HG03439 (cell line): Measurements from ENCODE around the gene WNT7B.
"Not testable (repeated sequence)": the region's sequence is repeated elsewhere in the genome, so short reads cannot be mapped to it uniquely, and the experiment has no call there.

Experiments used
- ATAC-seq: cut with Tn5 transposase; IDR thresholded peaks from one replicate; pipeline ENCODE4 v1.9.1; 2021; ENCODE audit warnings: mild to moderate bottlenecking, moderate library complexity; ENCODE audit not compliant: unreplicated experiment

WNT7B gene

DNA sequence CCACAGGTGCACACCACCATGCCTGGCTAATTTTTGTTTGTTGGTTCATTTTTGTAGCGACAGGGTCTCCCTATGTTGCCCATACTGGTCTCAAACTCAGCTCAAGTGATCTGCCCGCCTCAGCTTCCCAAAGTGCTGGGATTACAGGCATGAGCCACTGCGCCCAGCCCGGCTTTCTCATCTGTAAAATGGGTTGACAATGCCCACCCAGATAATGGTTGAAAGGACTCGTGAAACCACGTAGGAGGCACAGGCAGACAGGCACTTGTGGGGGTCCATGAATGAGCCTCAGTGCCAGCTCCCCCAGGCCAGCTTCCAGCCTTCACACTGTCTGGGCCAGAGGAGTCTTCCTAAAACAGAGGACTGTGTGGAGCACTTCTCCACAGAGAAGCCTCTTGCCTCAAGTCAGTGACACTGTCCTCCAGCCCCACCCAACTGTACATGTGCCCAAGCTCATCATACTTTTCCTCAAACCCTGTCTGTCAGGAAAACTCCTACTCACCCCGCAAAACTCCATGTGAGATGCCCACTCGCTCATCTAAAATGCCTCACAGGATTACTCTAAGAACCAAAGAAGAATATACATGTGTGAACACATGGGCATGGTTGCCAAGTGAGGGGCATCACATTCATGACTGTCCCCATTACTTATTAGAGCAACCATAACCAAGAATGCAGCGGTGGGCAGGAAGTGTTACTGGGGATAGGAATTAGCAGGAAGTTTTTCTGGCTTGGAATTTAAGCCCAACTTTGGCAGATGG, 32.1 kb upstream of the WNT7B start:
- no peak for ATAC-seq

DNA sequence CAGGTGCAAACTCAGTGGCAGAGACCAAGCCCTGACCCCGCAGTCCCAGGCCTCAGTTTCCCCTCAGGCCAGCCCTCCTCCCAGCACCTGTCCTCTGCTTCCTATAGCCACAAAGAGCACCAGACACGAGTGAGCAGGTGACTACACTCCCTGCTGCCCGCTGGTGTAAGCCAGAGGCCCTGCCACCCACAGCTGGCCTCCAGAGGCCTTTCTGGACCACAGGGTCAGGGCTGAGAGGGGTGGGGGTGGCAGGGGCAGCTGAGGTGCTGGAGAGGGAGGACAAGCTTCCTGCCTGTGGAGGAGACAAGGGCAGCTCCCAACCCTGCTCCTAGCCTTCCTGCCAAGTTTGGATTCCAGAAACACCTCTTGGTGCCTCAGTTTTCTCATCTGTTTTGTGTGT, 31.3 kb upstream of the WNT7B start:
- no peak for ATAC-seq

DNA sequence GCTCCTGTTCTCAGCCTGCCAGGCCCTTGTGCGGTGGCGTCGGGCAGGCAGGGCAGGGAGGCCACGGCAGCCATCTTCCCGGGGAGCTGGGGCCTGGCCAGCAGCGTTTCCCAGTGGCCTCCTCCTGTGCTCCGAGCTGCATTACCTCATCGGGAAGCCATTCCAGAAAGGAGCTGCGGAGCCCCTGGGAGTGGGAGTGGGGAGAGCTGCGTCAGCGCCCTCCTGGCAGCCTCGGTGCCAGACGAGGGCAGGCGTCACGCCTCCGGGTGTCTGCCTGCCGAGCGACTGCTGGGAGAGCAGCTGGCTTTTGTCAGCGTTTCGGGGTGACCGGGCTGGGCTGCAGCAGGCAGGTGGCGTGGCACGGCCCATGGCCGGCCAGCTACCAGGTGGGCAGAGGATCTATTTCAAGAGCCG, 30.9 kb upstream of the WNT7B start:
- ATAC-seq: no peak

DNA sequence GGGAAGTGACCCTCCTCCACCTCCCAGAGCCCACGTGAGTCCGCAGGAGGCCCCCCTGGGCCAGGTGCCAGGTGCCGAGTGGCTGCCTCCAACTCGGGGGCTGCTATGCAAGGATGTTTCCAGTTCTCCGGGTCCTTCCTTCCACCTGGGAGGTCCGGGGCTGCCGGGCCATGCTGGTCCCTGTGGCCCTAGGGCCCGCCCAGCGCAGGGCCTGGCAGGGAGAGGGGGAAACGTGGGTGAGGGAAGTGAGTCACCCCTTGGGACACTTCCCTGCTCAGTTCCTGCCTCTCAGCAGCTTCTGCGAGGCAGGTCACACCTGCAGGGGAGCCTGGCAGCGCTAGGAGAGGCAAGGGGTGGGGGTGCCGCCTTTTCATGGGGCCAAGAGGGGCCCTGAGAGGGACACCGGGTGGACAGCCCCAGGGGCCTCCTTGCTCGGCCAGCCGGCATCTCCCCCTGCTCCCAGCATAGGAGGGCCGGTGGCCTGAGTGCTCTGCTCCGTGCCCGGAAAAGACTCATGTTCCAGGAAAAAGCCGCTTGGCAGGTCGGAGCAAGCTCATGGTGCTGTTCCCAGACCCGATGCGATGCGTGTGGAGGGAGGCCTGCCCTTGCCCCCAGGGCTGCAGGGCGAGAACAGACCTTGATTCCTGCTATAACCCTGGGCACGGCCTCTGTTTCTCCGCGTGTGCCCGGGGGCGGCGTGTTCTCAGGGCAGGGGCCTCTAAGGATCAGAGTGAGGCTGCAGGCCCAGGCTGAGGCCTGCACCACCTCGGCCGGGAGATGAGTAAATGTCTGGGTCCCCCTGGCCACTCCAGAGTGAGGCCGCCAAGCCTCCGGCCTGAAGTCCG, 30.3 kb upstream of the WNT7B start:
- no peak for ATAC-seq

DNA sequence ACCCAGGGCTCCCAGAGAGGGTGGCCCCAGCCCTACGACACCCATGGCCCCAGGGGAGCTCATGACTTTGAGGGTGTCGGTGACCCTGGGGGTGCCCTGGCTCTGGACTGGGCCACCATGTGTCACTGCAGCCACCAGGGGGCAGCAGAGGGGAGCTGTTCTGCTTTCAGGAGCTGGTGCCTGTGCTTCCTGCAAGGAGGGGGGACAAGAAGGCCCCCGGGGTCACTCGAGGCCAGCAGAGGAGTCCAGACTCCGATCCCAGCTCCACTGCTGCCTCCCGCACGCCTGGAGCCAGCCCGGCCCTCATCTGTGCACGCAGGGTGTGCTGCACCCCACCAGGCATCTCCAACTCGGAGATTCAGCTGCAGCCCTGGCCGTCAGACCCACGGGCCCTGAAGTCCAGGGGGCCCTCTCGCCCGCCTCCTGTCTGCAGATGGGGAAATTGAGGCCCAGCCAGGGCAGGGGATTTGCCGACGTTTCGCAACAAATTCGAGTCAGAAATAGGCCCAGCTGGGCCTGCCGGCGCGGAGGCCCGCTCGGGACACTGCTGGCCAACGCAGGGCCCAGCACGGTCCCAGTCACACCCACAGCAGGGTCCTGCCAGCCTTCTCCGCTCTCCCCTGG, 29.5 kb upstream of the WNT7B start:
- ATAC-seq: no peak

DNA sequence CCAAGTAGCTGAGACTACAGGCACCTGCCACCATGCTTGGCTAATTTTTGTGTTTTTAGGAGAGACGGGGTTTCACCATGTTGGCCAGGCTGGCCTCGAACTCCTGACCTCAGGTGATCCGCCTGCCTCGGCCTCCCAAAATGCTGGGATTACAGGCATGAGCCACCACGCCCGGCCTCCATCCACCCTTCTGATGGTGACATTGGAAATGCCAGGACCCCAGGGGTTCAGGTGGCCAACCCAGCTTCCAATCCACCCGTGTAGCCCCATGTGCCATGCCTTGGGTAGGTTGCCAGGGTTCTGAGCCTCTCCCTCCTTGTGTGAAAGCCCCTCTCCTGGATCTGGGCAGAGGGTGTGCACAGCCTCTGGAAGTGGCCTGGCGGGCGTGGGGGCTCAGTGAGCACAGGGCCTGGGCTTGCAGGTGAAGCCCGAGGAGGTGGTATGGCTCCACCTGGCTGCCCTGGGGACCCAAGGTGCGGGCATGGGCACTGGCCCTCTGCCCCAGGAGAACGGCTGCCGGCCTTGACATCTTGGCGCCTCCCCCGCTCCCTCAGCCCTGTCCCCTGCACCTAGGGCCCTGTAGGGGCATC, 28.2 kb upstream of the WNT7B start:
- ATAC-seq: not testable (repeated sequence)

DNA sequence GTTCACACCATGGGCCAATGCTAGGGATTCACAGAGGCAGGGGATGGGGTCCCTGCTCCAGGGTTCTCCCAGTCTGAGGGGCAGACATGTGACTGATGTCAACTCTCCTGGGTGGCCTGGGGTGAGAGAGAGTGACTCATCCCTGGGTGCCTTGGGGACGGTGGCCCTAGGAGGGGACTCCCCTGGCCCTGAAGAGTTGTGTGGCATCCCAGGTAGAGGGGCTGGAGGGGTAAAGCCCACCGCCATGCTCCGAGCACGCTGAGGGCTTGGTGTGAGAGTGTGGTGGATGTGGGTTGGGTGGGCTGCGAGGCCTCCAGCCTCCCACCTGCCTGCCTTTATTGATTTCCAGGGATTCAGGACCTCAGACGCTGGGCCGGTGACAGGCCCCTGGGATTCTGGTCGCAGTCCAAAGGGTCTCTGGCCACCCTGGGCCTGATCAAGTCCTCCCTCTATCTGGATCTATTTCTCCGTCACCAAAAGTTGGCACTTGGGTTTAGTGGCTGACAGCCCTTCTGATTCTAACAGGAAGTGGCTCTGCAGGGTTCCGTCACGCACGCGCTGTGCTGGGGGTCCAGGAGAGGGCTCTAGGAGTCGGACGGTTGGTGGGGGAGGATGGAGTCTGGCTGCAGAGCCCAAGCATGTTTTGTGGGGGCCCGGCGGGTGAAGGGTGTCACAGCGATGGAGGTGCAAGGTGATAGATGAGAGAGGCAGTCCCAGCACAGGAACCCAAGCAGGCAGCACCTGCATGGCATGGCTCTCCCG, 27.3 kb upstream of the WNT7B start:
- no peak for ATAC-seq

DNA sequence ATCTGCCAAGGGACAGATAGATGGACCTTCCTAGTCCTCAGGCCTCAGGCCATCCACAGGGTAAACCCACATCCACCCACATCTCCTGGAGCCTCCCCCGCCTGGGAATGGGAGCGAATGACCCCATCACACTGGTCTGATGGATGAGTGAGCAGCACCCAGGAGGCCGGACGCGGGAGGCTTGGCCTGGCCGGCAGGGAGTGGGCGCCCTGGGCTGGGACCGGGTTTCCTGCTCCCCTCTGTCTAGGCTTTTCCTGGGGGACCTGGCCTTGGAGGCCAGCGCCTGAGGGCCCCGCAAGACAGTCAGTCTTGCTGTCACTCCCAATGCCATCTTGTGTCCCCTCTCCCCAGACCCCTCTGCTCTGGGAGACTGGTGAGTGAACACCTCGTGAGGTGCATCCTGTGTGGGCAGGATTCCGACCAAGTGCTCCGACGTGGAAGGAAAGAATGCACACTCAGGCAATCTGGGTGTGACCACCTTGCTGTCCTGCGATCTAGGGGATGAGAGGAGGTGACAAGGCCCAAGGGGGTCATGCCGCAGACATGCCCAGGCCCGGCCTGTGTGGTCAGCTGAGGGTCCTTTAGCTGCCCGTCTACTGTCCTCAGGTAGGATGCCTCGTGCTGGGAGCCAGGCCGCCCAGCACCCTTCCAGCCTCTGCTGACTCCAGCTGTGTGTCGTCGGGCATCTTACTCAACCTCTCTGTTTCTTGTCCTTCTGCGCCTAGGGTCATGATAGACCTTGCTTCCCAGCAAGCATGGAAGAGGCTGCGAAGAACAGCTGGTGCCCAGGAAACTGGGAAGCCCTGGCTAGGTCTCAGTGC, 26.5 kb upstream of the WNT7B start:
- ATAC-seq: no peak

DNA sequence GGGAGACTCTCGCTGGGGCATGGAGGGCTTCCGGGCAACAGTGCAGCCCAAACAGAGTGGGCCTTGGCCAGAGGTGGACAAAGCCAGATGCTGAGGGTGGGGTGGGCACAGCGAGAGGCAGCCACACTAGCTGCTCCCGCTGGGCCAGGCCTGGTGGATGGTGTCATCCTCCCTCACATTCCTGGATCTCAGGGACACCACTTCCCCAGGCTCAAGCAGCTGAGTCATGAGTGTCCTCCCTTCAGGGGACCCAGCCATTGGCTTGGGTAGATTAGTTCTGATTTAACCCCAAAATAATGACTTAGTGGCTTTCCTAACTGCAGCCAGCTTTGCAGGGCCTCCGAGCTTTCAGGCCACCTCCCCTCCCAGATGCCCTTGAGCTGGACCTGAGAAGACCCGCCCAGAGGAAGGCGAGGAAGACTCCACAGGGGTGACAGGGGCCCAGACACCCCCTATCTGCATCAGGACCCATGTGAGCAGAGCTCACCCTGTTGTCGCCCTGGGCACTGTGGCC, 25.9 kb upstream of the WNT7B start:
- no peak for ATAC-seq

DNA sequence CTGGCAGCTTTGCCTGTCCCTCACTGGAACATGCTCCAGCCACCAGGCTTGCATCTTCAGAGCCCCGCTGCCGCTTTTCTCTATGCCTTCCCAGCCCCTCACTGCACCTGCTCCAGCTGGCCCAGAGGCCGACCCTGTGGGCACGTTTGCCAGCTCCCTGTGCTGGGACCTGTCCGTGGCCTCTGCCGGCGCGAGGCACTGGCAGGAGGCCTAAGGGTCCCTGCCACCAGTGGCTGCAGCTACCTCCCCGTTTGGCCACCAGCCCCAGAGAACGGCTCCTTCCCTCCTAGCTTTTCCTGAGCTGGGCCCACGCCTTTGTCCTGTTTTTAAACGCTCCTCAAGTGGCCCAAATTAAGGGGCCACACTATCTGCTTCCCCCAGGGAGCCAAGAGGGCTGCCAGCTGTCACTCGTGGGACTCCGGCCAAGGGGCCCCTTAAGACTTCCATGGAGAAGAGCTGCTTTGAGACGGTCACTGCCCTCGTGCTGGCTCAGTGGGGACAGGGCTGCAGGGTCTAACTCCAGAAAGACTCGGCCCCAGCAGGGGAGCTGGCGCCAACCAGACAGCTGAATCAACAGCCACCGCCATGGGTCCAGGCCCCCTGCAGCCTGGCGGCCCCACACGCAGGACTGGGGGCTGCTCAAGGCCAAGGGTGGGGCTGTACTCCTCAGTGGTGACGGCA, 24.6 kb upstream of the WNT7B start:
- no peak for ATAC-seq

DNA sequence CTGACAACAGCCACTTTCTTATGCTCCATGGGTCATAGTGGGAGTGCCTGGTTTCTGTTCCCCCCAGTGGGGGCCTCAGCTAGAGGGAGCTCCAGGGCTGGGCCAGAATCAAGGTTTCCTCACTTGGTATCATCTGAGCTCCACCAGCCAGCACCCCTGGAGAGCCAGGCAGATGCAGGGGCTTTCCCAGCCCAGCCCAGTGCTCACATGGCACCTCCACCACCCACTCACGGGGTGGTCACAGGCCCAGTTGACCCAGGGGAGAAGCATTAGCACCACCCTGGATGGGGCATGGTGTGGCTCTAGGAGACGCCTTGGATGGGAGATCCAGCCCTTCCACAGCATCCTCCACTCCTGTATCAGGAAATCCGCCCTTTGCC, 24.1 kb upstream of the WNT7B start:
- no peak for ATAC-seq

DNA sequence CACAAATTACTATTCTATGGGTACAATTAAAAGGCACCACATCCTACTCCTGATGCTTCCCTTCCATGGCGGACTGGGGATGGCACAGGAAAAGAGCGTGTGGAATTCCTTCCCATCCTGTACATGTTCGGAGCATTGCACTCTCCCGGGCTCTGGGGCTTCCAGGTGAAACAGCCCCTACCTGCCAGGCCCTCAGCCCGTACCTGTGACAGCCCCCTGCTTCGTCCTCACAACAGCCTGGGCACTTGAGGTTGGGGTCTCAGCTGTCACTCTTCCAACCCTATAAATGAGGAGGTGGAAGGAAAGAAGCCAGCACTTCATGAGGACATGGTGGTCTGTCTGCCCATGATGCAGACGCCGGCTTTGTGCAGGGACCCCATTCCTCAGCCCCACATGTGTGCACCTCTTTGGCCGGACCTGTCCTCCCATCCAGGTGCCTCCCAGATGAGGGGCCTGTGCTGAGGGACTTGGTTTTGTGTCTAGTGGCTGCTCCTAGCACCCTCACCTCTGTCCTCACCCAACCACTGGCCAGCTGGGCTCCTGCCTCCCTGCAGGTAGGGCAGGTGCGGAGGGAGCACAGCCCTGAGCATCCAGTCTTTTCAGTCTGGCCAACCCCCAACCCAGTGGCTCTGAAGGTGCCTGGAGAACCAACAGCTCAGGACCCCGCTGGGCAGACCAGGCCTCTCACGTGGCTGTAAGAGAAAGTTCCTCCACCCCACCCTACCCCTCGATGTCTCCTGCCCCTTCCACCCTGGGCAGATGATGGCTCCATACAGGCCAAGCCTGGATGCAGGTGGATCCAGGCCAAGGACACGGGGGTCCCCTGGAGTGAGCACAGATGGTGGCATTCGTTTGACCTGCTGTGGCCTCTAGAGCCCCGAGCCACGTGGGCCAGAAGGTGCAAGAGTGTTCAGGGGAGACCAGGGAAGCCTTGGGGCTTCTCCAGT, 23.4 kb upstream of the WNT7B start:
- no peak for ATAC-seq

DNA sequence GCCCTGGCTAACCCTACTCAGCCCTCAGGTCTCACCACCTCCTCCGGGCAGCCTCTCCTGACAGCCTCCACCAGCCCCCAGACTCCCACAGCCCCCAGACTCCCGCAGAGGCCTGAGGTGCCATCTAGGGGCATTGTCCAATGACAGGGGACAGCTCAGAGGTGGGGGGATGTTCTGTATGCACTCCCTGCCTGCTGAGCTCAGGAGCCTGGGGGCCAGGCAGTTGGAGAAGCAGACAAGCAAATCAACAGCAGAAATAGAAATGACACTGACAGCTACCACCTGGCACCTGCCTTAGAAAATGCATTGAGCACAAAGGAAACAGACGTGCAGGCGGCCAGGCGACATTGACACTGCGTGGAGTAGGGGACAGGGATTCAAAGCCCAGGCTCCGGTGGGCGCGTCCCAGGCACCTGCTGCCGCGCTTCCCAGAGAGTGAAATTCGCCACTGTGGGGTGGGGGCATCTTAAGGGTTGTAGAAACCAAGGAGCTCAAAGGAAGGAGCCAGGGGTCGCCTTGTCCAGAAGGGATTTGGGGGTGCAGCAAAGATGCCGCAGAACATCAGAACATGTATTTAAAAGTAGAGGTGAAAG, 22.5 kb upstream of the WNT7B start:
- no peak for ATAC-seq

DNA sequence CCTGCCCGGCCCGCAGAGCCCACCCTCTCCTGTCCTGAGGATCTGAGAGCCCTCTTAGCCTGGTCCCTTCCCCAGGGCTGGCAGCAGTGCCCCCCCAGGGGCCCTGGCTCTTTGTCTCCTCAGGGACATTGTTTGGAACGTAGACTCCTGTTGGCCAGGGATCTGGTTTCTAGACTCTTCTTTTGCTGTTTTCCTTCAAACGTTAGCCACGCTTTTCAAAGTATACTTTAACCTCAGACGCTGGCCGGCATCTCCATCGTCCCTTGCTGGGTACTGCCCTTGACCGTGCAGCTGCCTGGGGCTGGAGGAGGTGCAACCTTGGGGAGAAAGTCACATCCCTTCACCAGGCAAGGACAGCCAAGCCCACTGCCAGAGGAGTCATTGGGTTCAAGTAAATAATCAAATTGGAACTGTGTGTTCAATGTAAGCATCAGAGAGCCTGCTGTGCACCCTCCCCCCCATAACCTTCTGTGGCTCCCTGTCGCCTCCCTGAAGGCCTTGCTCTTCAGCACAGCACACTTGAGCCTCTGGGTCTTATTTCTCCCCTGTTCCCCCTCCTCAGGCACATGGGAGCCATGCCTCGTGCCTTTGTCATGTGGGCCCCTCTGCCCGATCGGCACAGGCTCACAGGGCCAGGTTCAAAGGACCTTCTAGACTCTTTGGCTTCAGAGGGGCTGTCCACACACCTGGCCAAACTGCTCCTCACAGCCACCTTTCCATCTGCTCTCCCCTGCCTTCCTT, 21.8 kb upstream of the WNT7B start:
- no peak for ATAC-seq

DNA sequence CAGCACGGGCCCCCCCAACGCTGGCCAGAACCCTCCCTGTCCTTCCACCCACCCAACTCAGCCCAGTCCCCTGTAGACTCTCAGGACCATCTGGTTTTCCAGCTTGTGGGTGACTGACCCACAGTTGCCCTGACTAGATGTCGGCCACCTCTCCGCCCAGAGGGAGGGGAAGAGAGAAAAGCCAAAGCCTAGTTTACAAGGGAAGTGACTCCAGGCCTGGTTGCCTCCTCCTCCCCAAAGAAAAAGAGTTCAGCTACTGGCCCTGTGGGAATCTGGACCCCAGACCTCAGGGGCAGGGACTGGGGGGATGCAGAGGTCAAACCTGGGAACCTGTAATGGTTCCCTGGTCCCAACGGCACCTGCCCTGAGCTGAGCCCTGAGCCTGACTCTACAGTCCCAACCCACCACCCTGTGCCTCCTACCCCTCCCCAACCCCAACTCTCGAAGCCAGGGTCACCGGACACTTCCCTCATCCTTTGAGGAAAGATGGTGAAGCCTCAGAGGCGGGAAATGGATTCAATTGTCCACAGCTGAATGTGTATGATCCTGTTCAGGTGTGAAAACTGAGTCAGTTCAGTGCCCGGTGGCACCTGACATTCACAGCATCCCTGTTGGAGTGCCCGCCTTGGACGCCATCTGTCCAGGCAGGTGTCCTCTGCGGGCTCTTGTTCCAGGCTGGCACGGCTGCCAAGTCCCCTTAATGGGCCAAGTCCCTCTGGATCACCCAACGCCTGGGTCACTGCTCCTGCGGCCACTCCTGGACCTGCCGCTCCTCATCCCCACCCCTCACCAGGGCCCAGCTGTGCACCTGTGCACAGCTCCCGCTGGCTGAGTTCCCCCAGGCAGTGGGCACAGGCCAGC, 21.0 kb upstream of the WNT7B start:
- ATAC-seq: no peak
